Measurements from ENCODE around the gene PPP1R15B.
A peak's percentile ranks its signal among the peaks of the same experiment; 100 is the strongest.

The PPP1R15B gene
- long read RNA-seq, full-length matches to known transcripts = 53 of 66 reads
- long read RNA-seq, partial matches to known transcripts = 0 of 66 reads
- long read RNA-seq, other reads (novel, unspliced or antisense) = 13 of 66 reads

GRCh38 chr1:204411451-204412204 is at the start of gene PPP1R15B:
TSS of gene PPP1R15B (minus strand) at chr1:204411817. CDS start at chr1:204411411, 406 bp downstream.
- H3K27ac ChIP-seq (replicated peaks) = peak within 1 kb of the TSS; percentile 93

DNA sequence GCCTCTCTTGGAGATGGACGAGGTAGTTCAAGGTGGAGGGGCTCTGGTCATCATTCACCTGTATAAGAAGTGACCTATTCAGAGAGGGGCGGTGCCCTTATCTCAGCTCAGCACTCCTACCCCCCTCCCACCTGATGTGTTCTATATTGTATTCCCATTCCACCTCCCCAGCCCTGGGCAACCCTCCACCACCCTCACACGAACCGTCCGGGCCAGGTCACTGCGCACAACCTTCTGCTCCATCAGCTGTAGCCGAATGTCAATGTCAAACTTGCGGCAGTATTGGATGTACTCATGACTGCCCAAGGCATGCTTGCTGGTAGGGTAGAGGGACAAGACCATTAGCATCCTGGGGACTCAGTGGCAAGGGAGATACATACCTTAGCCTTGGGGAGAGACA is 48.7 kb upstream of the PPP1R15B start:
- DNase-seq (ENCODE audit: low read depth in 1 of 2, low spot score in 1 of 2) = no peak
- no peak overlapping the region for H3K27ac ChIP-seq (replicated peaks)
- no peaks in the 10 kb centered on the region for H3K27me3 ChIP-seq (ENCODE audit: insufficient read depth, poor library complexity, severe bottlenecking)
- TF ChIP-seq, protein P1, sequence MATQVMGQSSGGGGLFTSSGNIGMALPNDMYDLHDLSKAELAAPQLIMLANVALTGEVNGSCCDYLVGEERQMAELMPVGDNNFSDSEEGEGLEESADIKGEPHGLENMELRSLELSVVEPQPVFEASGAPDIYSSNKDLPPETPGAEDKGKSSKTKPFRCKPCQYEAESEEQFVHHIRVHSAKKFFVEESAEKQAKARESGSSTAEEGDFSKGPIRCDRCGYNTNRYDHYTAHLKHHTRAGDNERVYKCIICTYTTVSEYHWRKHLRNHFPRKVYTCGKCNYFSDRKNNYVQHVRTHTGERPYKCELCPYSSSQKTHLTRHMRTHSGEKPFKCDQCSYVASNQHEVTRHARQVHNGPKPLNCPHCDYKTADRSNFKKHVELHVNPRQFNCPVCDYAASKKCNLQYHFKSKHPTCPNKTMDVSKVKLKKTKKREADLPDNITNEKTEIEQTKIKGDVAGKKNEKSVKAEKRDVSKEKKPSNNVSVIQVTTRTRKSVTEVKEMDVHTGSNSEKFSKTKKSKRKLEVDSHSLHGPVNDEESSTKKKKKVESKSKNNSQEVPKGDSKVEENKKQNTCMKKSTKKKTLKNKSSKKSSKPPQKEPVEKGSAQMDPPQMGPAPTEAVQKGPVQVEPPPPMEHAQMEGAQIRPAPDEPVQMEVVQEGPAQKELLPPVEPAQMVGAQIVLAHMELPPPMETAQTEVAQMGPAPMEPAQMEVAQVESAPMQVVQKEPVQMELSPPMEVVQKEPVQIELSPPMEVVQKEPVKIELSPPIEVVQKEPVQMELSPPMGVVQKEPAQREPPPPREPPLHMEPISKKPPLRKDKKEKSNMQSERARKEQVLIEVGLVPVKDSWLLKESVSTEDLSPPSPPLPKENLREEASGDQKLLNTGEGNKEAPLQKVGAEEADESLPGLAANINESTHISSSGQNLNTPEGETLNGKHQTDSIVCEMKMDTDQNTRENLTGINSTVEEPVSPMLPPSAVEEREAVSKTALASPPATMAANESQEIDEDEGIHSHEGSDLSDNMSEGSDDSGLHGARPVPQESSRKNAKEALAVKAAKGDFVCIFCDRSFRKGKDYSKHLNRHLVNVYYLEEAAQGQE (IDR thresholded peaks at IDR 0.05; ENCODE audit: insufficient replicate concordance, low read depth) = no peak
- TF ChIP-seq POLR2AphosphoS5 (IDR thresholded peaks at IDR 0.05; ENCODE audit: low read depth) (no peak), CTCF (IDR thresholded peaks at IDR 0.05; ENCODE audit: insufficient read depth, low read length) (no peak), GABPA (IDR thresholded peaks at IDR 0.05; ENCODE audit: low read depth) (no peak), SPI1 (IDR thresholded peaks at IDR 0.05; ENCODE audit: borderline replicate concordance, low read depth) (no peak)
- no peak overlapping the region for H3K4me3 ChIP-seq (replicated peaks; ENCODE audit: insufficient read depth, low read length)

More at GRCh38 chr1:204411451-204412204, at the start of gene PPP1R15B:
- H3K4me3 ChIP-seq (replicated peaks; ENCODE audit: insufficient read depth, low read length) = peak within 1 kb of the TSS; percentile 71
- no peaks in the 10 kb centered on the region for H3K27me3 ChIP-seq (ENCODE audit: insufficient read depth, poor library complexity, severe bottlenecking)
- TF ChIP-seq SPI1 (IDR thresholded peaks at IDR 0.05; ENCODE audit: borderline replicate concordance, low read depth) = peak; percentile 51; the same call in 1 of the 2 replicates
- TF ChIP-seq POLR2AphosphoS5 (IDR thresholded peaks at IDR 0.05; ENCODE audit: low read depth) = peak; percentile 95
- TF ChIP-seq, protein P1 (IDR thresholded peaks at IDR 0.05; ENCODE audit: insufficient replicate concordance, low read depth) = peak; percentile 65
- TF ChIP-seq GABPA (IDR thresholded peaks at IDR 0.05; ENCODE audit: low read depth) = peak; percentile 69
- TF ChIP-seq CTCF (IDR thresholded peaks at IDR 0.05; ENCODE audit: insufficient read depth, low read length) = no peak
- DNase-seq (ENCODE audit: low read depth in 1 of 2, low spot score in 1 of 2) = peak; percentile 97 to 98

- Histone ChIP-seq H3K27ac (replicated peaks) (no peak overlapping the region), H3K4me3 (replicated peaks; ENCODE audit: insufficient read depth, low read length) (no peak overlapping the region), H3K27me3 (ENCODE audit: insufficient read depth, poor library complexity, severe bottlenecking) (no peaks in the 10 kb centered on the region)
- no peak for DNase-seq (ENCODE audit: low read depth in 1 of 2, low spot score in 1 of 2)
- TF ChIP-seq GABPA (IDR thresholded peaks at IDR 0.05; ENCODE audit: low read depth) = no peak
- no peak for TF ChIP-seq SPI1 (IDR thresholded peaks at IDR 0.05; ENCODE audit: borderline replicate concordance, low read depth)
Measured at GRCh38 chr1:204459706-204460105, 48.1 kb upstream of the PPP1R15B start.

DNA sequence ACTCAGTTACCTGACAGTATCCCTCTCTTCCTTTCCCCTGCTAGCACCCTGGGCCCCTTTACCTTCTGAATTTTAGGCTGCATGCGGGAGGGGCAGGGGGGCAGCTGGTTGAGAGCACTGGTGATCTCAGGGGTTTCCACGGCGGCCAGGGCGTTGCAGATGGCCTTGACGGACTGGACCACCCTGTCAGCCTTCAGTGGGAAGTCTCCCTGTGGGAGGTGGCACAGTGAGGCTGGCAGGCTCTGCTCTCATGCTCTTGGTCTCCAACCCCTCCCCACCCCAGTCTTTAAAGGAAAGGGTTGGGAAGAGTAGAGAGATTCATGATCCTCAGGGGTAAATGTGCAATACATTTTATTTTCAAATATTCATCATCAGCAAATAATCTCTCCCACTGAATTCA is 46.0 kb upstream of the PPP1R15B start:
- no peak overlapping the region for H3K27ac ChIP-seq (replicated peaks)
- H3K4me3 ChIP-seq (replicated peaks; ENCODE audit: insufficient read depth, low read length) = no peak overlapping the region
- TF ChIP-seq, protein P1 (IDR thresholded peaks at IDR 0.05; ENCODE audit: insufficient replicate concordance, low read depth) = no peak
- TF ChIP-seq CTCF (IDR thresholded peaks at IDR 0.05; ENCODE audit: insufficient read depth, low read length) (no peak), GABPA (IDR thresholded peaks at IDR 0.05; ENCODE audit: low read depth) (no peak), POLR2AphosphoS5 (IDR thresholded peaks at IDR 0.05; ENCODE audit: low read depth) (no peak)
- DNase-seq (ENCODE audit: low read depth in 1 of 2, low spot score in 1 of 2) = no peak
- no peaks in the 10 kb centered on the region for H3K27me3 ChIP-seq (ENCODE audit: insufficient read depth, poor library complexity, severe bottlenecking)
